Myocyte (in vitro differentiated cells): Measurements from ENCODE around the gene GABBR1. TPM values are rescaled to one million over a fixed set of nuclear protein-coding genes. Genes with fewer than 3 reads are reported as not detected.
"Not testable (repeated sequence)": the region's sequence is repeated elsewhere in the genome, so short reads cannot be mapped to it uniquely, and the experiment has no call there.

Experiments
- DNase-seq: peaks from one replicate; pipeline ENCODE4 v3.0.0-alpha.2; 2012; ENCODE audit warnings: low read depth
- polyA plus RNA-seq: library from polyadenylated mRNA; unstranded; fragments of >200 nt; gene quantifications from one replicate; pipeline ENCODE4 v1.2.1, GENCODE V29; 2012; ENCODE audit warnings: missing spikeins
- total RNA-seq: library from RNA; depleted of rRNA; stranded (reverse); fragments of >200 nt; gene quantifications from 2 replicates; pipeline ENCODE4 v1.2.3, GENCODE V29; 2014

The GABBR1 gene
- total RNA-seq = 5.7 and 7.8 TPM in 2 replicates
- polyA plus RNA-seq = 21.4 TPM

- peak; percentile 91 for DNase-seq
These were observed at the start of gene GABBR1 for GRCh38 chr6:29632789-29633533. Gene GABBR1 (minus strand): TSS chr6:29633183. CDS start chr6:29632385, 798 bp downstream.

GRCh38 chr6:29681811-29682210 lies 48.8 kb upstream of the GABBR1 start:
- DNase-seq = no peak

GRCh38 chr6:29680904-29681303 lies 47.9 kb upstream of the GABBR1 start, which contains the start of gene ZFP57:
Gene ZFP57 (minus strand): TSS chr6:29681152. CDS start chr6:29677003, 4,149 bp downstream.
- DNase-seq = no peak

- no peak for DNase-seq
These were observed 47.4 kb upstream of the GABBR1 start for GRCh38 chr6:29680416-29680815.

- no peak for DNase-seq
These were observed 47.0 kb upstream of the GABBR1 start for GRCh38 chr6:29679962-29680361.

- no peak for DNase-seq
These were observed 45.1 kb upstream of the GABBR1 start for GRCh38 chr6:29678114-29678513.

- DNase-seq = peak; percentile 29
These were observed 44.1 kb upstream of the GABBR1 start for GRCh38 chr6:29676981-29677601.

GRCh38 chr6:29675561-29675960 lies 42.6 kb upstream of the GABBR1 start:
- no peak for DNase-seq

- no peak for DNase-seq
These were observed 41.0 kb upstream of the GABBR1 start for GRCh38 chr6:29674008-29674407.

GRCh38 chr6:29673161-29673560 lies 40.2 kb upstream of the GABBR1 start:
- no peak for DNase-seq

GRCh38 chr6:29672116-29672515 lies 39.1 kb upstream of the GABBR1 start:
- not testable (repeated sequence) for DNase-seq

GRCh38 chr6:29671026-29671425 lies 38.0 kb upstream of the GABBR1 start:
- DNase-seq = no peak

GRCh38 chr6:29667158-29667557 lies 34.2 kb upstream of the GABBR1 start:
- no peak for DNase-seq

- no peak for DNase-seq
These were observed 33.8 kb upstream of the GABBR1 start for GRCh38 chr6:29666826-29667130.

- DNase-seq = no peak
These were observed 33.2 kb upstream of the GABBR1 start for GRCh38 chr6:29665942-29666825.

GRCh38 chr6:29663300-29664042 lies 30.5 kb upstream of the GABBR1 start:
- no peak for DNase-seq

GRCh38 chr6:29661502-29662141 lies 28.6 kb upstream of the GABBR1 start:
- not testable (repeated sequence) for DNase-seq

- no peak for DNase-seq
These were observed 28.1 kb upstream of the GABBR1 start for GRCh38 chr6:29661071-29661470.

- DNase-seq = no peak
These were observed 23.8 kb upstream of the GABBR1 start, which contains the start of gene MOG for GRCh38 chr6:29656798-29657197. Gene MOG (plus strand): TSS chr6:29657092. CDS start chr6:29657210, 118 bp downstream.

- peak; percentile 26 for DNase-seq
These were observed 23.2 kb upstream of the GABBR1 start for GRCh38 chr6:29656157-29656556.

- no peak for DNase-seq
These were observed 22.7 kb upstream of the GABBR1 start for GRCh38 chr6:29655658-29656057.
